SJSA1 (cell line): ENCODE measurements around the gene TMPRSS9. TPM values are rescaled to one million over a fixed set of nuclear protein-coding genes. Genes with fewer than 3 reads are reported as not detected.
"Not testable (repeated sequence)": the region's sequence is repeated elsewhere in the genome, so short reads cannot be mapped to it uniquely, and the experiment has no call there.

ENCODE experiments used
- DNase-seq, 2 experiments: peaks; one replicate each; pipeline ENCODE4 v3.0.0-alpha.2; 2015 to 2020; ENCODE audit warnings: low spot score in 2 of 2, low read depth in 1 of 2
- H3K27ac ChIP-seq: fragments of 250-450 bp; sonication (Bioruptor Pico); 2 replicates; pipeline ENCODE4 v1.5.1; 2020; ENCODE audit warnings: mild to moderate bottlenecking, moderate library complexity
- H3K27me3 ChIP-seq: fragments of 250-450 bp; sonication (Bioruptor Pico); replicated peaks from 2 replicates; pipeline ENCODE4 v1.5.1; 2020; ENCODE audit warnings: mild to moderate bottlenecking, moderate library complexity
- H3K36me3 ChIP-seq: fragments of 250-450 bp; sonication (Bioruptor Pico); 2 replicates; pipeline ENCODE4 v1.5.1; 2020; ENCODE audit warnings: mild to moderate bottlenecking
- H3K4me1 ChIP-seq: fragments of 250-450 bp; sonication (Bioruptor Pico); replicated peaks from 2 replicates; pipeline ENCODE4 v1.6.1; 2021; ENCODE audit warnings: mild to moderate bottlenecking
- H3K4me3 ChIP-seq: fragments of 250-450 bp; sonication (Bioruptor Pico); 2 replicates; pipeline ENCODE4 v1.5.1; 2020; ENCODE audit warnings: mild to moderate bottlenecking
- H3K9me3 ChIP-seq: fragments of 250-450 bp; sonication (Bioruptor Pico); replicated peaks from 2 replicates; pipeline ENCODE4 v1.5.1; 2020; ENCODE audit warnings: mild to moderate bottlenecking
- total RNA-seq: library from RNA; depleted of rRNA; stranded (reverse); fragments of >200 nt; shearing (Covaris generic); gene quantifications from 2 replicates; pipeline ENCODE4 v1.2.3, GENCODE V29; 2014

The TMPRSS9 gene
- total RNA-seq, 1 experiment from 2014 or later: not detected

DNA sequence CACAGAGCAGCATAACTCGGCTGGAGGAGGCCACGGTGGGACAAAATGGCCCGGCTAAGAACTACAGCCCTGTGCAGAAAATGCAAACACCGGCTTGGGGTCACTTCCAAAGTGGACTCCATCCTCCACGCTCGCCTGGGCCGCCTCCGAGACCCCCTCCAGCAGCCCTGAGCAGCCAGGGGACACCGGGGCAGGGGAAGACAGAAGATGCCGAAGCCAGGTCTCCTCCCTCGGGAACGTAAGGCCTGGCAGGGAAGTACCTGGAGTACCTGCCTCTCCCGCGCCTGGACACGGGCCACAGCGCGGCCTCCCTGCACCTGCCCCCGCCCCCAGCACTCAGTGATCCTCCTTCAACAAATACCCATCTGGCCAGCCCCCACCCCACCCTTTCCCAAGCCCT is 91.7 kb downstream of the TMPRSS9 start:
- H3K27ac ChIP-seq: no peak overlapping the region
- H3K4me3 ChIP-seq: no peak overlapping the region
- H3K27me3 ChIP-seq: no peaks in the 10 kb centered on the region
- peaks cover 87% of the 10 kb centered on the region for H3K36me3 ChIP-seq
- peaks cover 24% of the 10 kb centered on the region for H3K4me1 ChIP-seq
- DNase-seq: no peak
- 0 out of 2 replicates have a peak, but pooled peaks cover 2% of the 10 kb centered on the region for H3K9me3 ChIP-seq

DNA sequence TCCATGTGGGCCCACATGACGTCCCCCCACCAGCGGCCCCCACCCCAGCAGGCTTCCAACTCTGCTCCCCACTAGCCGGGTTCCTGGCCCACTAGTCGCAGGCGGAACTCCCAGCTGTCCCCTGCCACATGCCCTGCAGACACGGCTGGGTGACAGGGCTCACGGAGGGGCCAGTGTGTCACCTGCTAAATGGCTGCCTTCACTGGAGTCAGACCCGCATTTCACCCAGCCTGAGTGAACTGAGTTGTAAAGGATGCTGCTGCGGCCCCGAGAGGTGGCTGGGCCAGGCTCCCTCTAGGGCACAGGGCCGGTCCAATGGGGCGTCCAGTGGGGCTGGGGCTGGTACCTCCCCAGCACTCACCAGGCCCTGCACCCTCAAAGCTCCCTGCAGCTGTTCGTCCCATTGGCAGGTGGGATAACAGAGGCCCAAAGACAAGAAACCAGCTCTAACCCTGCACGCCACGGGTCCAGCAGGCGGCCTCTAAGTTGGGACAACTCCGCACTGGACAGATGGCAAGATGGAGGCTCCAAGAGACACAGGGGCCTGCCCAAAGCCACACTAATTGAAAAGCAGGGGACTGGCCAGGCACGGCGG is 93.5 kb downstream of the TMPRSS9 start:
- Histone ChIP-seq H3K27me3 (no peaks in the 10 kb centered on the region), H3K36me3 (peaks cover 72% of the 10 kb centered on the region), H3K9me3 (0 out of 2 replicates have a peak, but pooled peaks cover 2% of the 10 kb centered on the region), H3K4me3 (no peak overlapping the region), H3K27ac (no peak overlapping the region), H3K4me1 (peaks cover 27% of the 10 kb centered on the region)
- DNase-seq: no peak

DNA sequence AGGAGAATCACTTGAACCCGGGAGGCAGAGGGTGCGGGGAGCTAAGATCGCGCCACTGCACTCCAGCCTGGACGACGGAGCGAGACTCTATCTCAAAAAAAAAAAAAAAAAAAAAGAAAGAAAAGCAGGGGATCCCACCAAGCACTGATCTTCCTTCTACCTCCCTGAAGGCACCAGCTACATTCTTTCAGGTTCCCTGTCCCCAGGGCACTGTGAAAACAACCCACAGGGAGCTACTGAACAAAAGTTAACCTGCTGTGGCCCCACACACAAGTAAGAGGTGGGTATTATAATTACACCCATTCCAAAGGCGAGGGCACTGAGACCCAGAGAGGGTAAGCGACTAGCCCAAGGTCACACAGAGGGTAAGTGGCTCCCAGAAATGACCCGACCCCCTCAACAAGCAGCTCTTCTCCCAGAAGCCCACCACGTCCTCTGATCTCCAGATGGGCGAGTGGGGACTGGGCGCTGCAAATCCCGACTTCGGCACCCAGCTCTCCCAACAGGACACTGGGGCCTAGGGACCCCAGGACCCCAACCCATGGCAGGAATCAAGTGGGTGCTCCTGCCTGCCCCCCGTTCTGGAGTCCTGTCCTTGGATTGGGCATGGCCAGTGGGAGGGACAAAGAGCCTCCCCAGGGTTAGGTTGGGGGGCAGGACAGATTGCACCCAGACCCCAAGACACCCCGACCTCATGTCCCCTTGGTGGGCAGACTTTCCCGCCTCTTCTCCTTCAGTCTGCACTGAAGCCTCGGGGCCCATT is 94.3 kb downstream of the TMPRSS9 start:
- Histone ChIP-seq H3K27ac (no peak overlapping the region), H3K36me3 (peaks cover 63% of the 10 kb centered on the region), H3K9me3 (0 out of 2 replicates have a peak, but pooled peaks cover 2% of the 10 kb centered on the region), H3K27me3 (no peaks in the 10 kb centered on the region), H3K4me1 (peaks cover 18% of the 10 kb centered on the region), H3K4me3 (peak overlapping the region; percentile 98)
- no peak for DNase-seq

DNA sequence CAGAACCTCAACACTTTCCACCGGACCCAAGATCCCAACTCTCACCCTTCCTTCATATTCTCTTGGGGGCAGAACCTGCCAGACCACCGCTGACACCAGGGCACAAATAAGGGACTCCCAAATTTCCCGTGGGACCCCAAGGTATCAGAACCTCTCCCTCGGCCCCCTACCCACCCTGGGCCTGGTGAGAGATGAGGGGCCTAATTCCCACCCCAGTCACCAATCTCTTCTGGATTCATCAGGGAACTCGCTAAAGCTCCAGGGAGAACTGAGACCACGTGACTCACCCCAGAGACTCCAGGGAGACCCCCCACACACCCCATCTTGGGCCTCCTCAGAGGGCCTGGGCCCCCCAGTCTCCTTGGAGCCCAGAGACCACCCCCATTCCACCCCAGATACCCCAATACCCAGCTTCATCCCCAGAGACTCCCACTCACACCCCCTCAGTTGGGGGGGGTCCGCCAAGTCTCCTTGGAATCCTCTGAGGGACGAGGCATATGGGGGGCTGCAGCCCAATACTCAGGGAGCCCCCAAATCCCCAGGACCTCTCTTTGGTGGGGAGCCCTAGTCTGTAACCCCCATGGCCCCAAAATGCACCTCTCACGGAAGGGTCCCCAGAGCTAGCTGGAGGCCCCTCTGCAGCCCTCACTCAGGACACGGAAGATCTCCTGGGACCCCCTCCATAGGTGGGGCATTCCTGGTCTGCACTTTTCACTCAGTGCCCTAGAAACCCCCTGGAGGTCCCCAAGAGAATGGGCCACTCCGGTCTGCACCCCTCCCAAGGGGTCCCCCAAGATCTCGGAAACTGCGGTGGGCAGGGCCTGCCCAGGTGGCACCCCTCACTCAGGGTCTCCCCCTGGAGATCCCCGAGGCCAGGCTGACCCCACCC is 95.1 kb downstream of the TMPRSS9 start:
- 0 out of 2 replicates have a peak, but pooled peaks cover 2% of the 10 kb centered on the region for H3K9me3 ChIP-seq
- peaks cover 57% of the 10 kb centered on the region for H3K36me3 ChIP-seq
- H3K4me3 ChIP-seq: peak overlapping the region; percentile 98
- peaks cover 18% of the 10 kb centered on the region for H3K4me1 ChIP-seq
- 0 out of 2 replicates have a peak overlapping the region, but pooled peaks have one; percentile 57 for H3K27ac ChIP-seq
- no peaks in the 10 kb centered on the region for H3K27me3 ChIP-seq
- no peak for DNase-seq

DNA sequence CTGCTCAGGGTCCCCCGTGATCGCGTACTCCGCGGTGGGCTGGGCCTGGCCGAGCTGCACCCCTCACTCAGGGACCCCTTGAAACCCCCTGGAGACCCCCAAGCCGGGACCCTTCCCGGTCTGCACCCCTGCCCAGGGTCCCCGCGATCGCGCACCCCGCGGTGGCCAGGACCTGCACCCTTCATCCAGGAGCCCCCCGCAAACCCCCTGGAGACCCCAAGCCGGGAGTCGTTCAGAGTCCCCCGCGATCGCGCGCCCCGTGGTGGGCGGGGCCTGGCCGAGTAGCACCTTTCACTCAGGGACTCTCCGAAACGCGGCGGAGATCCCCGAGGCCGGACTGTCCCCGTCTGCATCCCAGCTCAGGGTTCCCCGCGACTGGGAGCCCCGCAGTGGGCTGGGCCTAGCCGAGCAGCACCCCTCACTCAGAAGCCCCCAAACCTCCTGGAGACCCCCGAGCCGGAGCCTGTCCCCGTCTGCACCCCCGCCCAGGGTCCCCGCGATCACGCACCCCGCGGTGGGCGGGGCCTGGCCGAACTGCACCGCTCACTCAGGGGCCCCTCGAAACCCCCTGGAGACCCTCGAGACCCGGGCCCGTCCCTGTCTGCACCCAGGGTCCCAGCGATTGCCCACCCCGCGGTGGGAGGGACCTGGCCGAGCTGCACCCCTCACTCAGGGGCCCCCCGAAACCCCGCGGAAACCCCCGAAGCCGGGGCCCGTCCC is 95.9 kb downstream of the TMPRSS9 start:
- DNase-seq: peak in 1 of 2 experiments; percentile 56
- Histone ChIP-seq H3K36me3 (peaks cover 49% of the 10 kb centered on the region), H3K4me1 (peaks cover 19% of the 10 kb centered on the region), H3K9me3 (0 out of 2 replicates have a peak, but pooled peaks cover 2% of the 10 kb centered on the region), H3K27ac (peak overlapping the region; percentile 57), H3K4me3 (peak overlapping the region; percentile 98), H3K27me3 (no peaks in the 10 kb centered on the region)

DNA sequence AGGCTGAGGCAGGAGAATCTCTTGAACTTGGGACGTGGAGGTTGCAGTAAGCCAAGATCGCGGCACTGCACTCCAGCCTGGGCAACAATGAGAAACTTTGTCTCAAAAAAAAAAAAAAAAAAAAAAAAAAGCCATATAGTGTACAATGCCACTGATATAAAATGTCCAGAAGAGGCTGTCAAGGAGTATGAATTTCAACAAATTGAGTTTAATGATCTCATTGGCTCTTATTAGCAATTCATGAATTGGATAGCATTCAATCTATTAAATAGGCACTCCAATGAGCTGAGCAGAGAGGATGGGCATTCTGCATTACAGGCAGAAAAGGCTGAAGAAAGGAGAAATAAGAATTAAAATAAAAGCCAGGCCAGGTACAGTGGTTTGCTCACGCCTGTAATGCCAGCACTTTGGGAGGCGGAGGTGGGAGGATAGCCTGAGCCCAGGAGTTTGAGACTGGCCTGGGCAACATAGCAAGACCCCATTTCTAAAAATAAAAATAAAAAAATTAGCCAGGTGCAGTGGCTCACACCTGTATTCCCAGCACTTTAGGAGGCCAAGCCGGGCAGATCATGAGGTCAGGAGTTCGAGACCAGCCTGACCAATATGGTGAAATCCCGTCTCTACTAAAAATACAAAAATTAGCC is 97.5 kb downstream of the TMPRSS9 start:
- Histone ChIP-seq H3K4me3 (peak overlapping the region; percentile 98), H3K27ac (peak overlapping the region; percentile 58; the same call in 1 of the 2 replicates), H3K4me1 (peaks cover 34% of the 10 kb centered on the region), H3K9me3 (0 out of 2 replicates have a peak, but pooled peaks cover 2% of the 10 kb centered on the region), H3K36me3 (peaks cover 35% of the 10 kb centered on the region), H3K27me3 (no peaks in the 10 kb centered on the region)
- no peak for DNase-seq

DNA sequence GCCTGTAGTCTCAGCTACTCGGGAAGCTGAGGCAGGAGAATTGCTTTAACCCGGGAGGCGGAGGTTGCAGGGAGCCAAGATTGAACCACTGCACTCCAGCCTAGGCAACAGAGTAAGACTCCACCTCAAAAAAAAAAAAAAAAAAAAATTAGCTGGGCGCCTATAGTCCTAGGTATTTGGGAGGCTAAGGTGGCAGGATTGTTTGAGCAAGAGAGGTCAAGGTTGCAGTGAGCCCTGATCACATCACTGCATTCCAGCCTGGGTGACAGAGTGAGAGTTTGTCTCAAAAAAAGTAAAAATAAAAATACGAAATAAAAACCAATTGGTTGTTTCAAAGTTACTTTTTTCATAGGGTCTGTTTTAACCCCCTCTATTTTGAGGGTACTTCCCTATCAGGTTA is 98.0 kb downstream of the TMPRSS9 start:
- DNase-seq: no peak
- H3K9me3 ChIP-seq: 0 out of 2 replicates have a peak, but pooled peaks cover 2% of the 10 kb centered on the region
- no peak overlapping the region for H3K4me3 ChIP-seq
- H3K36me3 ChIP-seq: peaks cover 33% of the 10 kb centered on the region
- peaks cover 37% of the 10 kb centered on the region for H3K4me1 ChIP-seq
- H3K27me3 ChIP-seq: no peaks in the 10 kb centered on the region
- H3K27ac ChIP-seq: no peak overlapping the region

DNA sequence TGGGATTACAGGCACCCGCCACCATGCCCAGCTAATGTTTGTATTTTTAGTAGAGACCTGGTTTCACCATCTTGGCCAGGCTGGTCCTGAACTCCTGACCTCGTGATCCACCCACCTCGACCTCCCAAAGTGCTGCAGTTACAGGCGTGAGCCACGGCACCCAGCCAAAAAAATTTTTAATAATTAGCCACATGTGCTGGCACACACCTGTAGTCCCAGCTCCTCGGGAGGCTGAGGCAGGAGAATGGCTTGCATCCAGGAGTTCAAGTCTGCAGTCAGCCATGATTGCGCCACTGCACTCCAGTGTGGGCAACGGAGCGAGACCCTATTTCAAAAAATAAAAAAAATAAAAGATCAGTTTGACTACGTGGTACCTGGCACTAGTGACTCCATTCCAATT is 98.7 kb downstream of the TMPRSS9 start:
- not testable (repeated sequence) for H3K9me3 ChIP-seq, H3K27me3 ChIP-seq, H3K27ac ChIP-seq, DNase-seq, H3K4me3 ChIP-seq
- peaks cover 26% of the 10 kb centered on the region for H3K36me3 ChIP-seq
- peaks cover 43% of the 10 kb centered on the region for H3K4me1 ChIP-seq

DNA sequence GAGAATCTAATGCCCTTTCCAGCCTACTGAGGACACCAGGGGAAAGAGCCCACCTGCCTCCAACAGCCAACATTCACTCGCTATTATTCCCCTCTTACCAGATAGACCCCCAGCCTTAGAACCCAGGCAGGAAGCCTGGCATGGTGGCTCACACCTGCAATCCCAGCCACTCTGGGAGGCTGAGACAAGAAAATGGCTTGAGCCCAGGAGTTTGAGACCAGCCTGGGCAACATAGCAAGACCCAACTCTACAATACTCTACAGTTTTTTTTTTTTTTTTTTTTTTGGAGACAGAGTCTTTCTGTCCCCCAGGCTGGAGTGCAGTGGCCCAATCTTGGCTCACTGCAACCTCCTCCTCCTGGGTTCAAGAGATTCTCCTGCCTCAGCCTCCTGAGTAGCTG is 100.2 kb downstream of the TMPRSS9 start:
- Histone ChIP-seq H3K9me3 (0 out of 2 replicates have a peak, but pooled peaks cover 2% of the 10 kb centered on the region), H3K36me3 (peaks cover 15% of the 10 kb centered on the region), H3K4me1 (peaks cover 35% of the 10 kb centered on the region), H3K4me3 (no peak overlapping the region), H3K27ac (no peak overlapping the region), H3K27me3 (no peaks in the 10 kb centered on the region)
- DNase-seq: no peak

DNA sequence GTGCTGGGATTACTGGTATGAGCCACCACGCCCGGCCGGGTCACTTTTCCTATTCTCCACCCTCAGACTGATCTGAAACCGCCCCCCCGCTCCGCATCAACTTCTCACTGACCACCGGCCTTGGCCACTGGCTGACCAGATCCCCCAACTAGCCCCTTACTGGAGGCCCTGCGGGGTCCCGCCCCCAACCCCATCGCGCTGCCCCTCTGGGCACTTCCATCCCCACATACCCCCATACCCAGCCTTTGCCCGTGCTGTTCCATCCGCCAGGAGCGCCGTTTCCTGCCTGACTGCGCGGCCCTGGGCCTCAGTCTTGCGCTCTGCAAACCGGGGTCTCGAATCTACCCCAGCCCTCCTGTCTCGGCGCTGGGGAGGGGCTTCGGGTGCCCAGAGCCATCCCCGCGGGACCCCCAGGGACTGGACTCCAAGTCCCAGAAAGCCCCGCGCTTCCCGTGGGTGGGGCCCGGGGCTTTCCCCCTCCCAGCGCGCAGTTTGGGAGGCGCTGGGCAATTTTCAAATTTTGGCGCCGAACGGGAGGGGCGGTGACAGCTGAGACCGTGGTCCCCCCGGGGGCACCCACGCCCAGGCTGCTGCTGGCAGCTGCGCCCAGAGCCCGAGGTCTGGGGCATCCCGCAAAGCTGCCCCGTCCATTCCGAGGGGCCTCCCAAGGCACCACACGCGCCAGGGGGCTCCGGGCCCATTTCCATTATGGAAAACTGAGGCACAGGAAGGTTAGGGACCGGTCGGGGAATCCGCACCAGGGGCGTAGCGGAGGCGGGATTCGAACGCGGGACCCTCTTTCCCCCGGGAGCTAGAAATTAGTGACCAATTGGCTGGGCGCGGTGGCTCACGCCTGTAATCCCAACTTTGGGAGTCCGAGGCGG is 101.9 kb downstream of the TMPRSS9 start:
- no peaks in the 10 kb centered on the region for H3K9me3 ChIP-seq
- no peaks in the 10 kb centered on the region for H3K27me3 ChIP-seq
- H3K4me3 ChIP-seq: peak overlapping the region; percentile 48
- peak overlapping the region; percentile 97 for H3K27ac ChIP-seq
- H3K36me3 ChIP-seq: no peaks in the 10 kb centered on the region; the same call in 1 of the 2 replicates
- peak; percentile 92 to 97 for DNase-seq
- peaks cover 27% of the 10 kb centered on the region for H3K4me1 ChIP-seq

DNA sequence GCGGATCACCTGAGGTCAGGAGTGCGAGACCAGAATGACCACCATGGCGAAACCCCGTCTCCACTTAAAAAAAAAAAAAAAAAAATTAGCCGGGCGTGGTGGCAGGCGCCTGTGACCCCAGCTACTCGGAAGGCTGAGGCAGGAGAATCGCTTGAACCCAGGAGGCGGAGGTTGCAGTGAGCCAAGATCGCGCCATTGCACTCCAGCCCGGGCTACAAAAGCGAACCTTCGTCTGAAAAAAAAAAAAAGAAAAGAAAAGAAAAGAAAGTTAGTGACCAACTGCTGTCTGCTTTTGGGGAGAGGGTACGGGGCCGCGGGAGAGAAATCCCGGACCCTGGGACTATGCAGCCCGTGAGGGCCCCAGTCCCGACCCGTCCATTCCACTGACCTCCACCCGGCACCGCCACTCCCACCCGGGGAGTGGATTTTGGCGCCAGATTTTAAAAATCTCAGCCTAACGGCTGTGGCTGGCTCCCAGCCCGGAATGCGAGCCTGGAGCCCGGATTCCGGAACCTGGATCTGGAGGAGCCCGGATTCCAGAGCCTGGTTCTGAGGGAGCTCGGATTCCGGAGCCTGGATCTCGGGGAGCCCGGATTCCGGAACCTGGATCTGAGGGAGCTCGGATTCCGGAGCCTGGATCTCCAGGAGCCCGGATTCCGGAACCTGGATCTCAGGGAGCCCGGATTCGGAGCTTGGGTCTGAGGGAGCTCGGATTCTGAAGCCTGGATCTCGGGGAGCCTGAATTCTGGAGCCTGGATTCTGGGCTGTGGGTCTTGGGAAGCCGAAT is 102.8 kb downstream of the TMPRSS9 start:
- H3K27me3 ChIP-seq: no peaks in the 10 kb centered on the region
- peak overlapping the region; percentile 48 for H3K4me3 ChIP-seq
- DNase-seq: peak; percentile 96
- peaks cover 25% of the 10 kb centered on the region for H3K4me1 ChIP-seq
- peak overlapping the region; percentile 97 for H3K27ac ChIP-seq
- no peaks in the 10 kb centered on the region for H3K9me3 ChIP-seq
- H3K36me3 ChIP-seq: no peaks in the 10 kb centered on the region; the same call in 1 of the 2 replicates
